ENCODE results near the gene ATF6.
"Not testable (repeated sequence)": the region's sequence is repeated elsewhere in the genome, so short reads cannot be mapped to it uniquely, and the experiment has no call there.

ATF6 gene

DNA sequence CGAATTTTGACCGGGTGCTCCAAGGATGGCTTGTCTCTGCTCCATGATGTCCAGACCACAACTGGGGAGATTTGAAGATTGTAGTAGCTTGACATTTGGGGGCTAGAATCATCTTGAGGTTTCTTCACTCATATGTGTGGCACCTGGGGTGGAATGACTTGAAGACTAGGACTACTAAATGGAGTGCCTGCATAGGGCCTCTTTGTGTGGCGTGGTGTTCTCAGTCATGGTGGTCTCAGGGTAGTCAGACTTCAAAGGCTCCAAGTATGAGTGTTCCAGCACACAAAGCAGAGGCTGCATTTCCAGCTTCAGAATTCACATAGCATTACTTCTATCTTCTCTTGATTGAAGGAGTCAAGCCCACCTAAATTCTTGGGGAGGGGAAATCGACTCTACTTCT is 16.8 kb downstream of the ATF6 start:
- no peak for DNase-seq

DNA sequence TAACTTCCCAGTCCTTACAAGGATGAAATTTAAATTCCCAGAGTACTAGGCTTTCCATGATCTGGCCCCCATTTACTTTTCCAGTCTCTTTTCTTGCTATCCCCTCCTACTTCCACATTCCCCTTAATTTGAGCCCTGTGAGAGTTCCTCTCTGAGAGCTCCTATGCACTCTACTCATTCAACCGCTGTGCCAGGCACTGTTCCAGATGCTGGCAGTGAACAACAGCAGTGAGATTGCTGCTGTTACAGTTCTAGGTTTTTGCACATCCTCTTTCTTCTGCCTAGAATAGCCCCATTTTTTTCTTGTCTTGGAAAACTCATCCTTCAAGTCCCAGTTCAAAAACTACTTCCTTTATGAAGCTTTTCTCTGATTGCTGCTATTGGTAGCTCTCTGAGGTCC is 18.8 kb downstream of the ATF6 start:
- no peak for DNase-seq

DNA sequence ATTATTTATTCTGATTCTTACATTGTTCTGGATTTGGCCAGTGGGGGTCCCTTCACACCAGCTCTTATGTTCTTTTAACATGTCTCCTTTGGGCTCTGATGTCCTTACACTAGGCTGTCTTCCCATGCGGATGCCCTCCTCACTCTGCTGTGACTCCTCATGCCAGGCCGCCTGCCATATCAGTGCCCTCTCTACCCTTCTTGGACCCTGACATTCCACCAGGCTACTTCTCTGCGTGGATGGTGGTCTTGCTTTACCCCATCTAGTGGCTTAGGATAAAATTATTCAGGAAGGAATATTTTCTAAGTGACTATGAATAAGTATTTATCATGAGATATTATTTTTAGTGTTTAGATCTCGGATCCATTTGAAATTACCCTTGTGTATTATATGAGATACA is 21.2 kb downstream of the ATF6 start:
- DNase-seq, result no peak

DNA sequence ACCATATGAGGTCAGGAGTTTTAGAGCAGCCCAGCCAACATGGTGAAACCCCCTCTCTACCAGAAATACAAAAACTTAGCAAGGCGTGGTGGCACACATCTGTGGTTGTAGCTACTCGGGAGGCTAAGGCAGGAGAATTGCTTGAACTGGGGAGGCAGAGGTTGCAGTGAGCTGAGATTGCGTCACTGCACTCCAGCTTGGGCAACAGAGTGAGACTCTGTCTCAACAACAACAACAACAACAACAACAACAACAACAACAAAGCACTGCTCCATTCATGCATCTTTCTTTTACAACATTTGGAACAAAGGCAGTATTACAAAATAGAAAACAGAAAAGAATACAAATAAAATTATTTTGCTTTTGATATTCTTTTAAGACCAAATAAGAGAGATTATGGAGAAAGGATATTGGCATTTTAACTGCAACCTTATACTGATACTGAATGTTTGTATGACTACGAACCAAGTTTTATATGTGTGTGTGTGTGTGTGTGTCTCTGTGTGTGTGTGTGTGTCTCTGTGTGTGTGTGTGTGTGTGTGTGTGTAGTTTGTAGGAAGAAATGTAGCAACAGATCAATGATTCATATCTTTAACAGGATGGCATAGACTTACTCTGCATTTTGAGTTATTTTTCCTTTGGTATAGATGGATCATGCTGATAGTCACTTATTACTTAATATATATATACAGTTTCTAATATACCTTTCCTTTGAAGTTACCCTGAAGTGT is 24.6 kb downstream of the ATF6 start:
- DNase-seq, result no peak

DNA sequence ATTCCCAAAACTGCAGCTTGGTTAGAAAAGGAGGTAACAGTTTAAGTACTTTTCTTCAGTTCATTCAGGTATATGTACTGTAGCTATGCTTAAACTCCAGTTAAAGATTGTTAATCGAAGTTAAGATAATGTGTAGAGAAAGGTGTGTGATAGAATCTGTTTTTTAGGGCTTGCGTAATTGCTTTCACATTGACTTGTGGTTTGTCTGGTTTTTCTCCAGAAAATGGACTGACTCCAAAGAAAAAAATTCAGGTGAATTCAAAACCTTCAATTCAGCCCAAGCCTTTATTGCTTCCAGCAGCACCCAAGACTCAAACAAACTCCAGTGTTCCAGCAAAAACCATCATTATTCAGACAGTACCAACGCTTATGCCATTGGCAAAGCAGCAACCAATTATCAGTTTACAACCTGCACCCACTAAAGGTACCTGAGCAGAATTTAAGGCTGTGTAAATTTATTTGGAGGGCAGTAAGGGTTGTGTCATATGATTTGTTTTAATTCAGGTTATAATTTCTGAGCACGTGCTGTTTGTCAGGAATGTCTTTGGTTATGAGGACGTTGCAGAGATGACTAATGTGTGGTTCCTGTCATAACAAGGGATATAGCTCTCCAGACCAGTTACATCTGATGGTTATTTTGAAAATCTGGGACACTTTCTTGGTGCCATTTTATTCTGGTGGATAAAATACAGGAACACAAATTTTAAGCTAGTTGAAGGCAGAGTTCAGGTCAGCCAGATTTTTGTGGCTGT is 26.0 kb downstream of the ATF6 start:
- no peak for DNase-seq

DNA sequence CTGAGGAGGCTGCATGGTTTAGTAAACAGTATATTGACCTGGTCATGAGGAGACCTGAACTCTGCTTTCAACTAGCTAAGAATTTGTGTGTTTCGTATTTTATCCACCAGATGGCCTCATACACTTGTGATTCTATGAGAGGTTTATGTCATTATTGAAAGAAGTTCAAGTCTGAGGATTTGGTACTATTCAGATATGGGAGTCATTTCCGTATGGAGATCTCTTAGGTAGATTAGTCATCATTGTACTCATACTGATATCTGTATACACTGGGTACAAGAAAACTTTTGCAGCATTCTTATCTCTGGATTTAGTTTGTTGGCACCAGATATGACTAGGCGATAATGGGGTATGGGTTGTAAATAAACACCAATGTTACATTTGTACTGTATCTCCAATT is 26.6 kb downstream of the ATF6 start:
- DNase-seq, result peak; percentile 81

DNA sequence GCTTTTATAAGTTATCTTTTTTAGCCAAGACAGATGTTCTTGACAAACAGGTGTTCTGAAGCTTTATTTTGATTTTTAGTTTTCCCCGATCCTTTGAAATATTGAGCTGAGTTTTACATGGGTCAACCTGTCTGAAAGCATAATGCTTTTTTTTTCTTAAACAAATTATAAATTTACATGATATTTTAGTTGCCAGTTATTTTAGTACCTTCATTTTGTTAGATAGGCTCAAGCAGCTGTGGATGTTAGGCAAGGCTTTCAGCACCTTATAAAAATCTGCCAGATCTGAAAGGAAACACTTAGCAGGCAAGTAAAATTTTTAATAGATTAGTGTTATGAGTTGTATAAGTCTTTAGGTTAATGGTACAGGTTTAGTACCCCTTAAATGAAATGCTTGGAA is 33.7 kb downstream of the ATF6 start:
- no peak for DNase-seq

DNA sequence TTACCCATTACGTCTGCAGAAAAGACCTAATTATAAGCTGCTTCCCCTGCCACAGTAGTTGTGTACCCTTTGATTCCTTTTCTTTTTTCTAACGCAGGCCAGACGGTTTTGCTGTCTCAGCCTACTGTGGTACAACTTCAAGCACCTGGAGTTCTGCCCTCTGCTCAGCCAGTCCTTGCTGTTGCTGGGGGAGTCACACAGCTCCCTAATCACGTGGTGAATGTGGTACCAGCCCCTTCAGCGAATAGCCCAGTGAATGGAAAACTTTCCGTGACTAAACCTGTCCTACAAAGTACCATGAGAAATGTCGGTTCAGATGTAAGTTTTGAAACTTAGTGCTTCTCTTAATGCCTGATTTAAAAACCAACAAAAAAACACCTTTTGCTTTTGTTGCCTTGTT is 35.8 kb downstream of the ATF6 start:
- DNase-seq, result no peak

DNA sequence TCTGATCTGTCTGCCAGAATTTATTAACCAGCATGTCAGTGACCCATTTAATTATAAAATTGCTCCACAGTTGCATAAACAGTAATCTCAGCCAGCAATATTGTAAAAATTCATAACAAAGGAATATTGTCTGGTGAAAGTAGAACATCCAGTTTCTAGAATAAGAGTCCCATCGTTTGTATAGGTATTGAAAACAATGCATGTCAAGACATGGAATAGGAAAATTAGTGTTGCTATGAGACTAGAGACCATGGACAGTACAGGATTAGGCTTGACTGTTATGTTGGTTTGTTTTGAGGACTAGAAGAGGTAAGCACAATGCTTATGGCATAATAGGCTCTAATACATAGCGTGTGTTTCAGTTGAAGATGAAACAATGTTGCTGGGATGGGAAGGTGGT is 37.1 kb downstream of the ATF6 start:
- no peak for DNase-seq

DNA sequence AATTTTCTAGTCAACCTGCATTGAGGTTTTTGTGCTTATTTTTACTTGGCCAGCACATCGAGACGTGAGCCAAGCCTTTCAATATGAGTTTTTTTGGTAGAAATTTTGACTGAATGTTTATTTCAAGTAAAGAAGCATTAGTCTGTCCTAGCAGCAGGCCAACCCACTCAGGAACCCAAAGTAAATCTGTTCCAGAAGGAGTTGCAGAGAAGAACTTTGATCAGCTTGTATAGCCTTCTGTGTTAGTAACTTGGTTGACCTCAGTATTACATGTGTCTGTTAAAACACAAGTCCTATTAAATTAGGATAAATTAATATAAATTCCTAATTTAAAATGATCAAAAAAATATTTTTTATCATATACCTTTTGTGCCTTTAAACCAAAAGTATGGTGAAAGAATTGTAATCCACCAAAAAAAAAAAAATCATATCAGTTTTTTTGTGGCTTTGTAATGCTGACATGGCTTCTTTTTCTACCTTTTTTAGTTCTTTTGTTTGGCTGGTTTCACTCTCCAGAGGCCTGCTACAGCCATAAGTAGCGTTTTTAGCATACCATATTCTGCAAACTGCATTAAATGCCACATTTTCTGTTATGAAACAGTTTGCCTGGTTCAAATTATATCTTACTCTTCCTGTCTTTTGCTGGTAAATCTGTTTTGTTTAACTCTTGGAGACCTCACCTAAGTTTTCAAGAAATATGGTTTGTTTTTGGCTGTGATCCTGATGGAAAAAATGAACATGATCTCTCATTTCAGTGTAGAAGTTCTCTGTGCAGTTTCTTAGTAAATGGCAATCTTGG is 39.5 kb downstream of the ATF6 start:
- DNase-seq, result no peak

DNA sequence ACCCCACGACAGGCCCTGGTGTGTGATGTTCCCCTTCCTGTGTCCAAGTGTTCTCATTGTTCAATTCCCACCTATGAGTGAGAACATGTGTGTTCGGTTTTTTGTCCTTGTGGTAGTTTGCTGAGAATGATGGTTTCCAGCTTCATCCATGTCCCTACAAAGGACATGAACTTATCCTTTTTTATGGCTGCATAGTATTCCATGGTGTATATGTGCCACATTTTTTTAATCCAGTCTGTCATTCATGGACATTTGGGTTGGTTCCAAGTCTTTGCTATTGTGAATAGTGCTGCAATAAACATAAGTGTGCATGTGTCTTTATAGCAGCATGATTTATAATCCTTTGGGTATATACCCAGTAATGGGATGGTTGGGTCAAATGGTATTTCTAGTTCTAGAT is 43.1 kb downstream of the ATF6 start:
- not testable (repeated sequence) for DNase-seq

DNA sequence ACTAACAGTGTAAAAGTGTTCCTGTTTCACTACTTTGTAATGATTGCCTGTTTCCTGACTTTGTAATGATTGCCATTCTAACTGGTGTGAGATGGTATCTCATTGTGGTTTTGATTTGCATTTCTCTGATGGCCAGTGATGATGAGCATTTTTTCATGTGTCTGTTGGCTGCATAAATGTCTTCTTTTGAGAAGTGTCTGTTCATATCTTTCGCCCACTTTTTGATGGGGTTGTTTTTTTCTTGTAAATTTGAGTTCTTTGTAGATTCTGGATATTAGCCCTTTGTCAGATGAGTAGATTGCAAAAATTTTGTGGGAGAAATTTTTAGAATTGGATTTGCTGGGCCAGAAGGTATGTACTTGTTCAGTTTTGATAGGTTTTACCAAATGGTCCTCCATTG is 43.5 kb downstream of the ATF6 start:
- DNase-seq, result not testable (repeated sequence)

DNA sequence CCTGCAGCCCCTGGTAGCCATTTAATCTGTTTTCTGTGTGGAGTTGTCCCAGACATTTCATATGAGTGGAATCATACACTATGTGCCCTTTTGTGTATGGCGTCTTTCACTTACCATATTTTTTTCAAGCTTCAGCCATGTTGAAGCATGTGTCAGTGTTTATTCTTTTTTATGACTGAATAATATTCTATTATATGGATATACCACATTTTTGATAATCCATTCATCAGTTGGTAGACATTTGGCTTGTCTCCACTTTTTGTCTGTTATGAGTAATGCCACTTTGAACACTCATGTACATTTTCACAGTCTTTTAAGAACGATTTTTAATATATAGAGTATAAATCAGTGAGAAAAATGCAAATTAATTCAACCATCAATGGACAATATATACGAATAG is 44.7 kb downstream of the ATF6 start:
- no peak for DNase-seq

DNA sequence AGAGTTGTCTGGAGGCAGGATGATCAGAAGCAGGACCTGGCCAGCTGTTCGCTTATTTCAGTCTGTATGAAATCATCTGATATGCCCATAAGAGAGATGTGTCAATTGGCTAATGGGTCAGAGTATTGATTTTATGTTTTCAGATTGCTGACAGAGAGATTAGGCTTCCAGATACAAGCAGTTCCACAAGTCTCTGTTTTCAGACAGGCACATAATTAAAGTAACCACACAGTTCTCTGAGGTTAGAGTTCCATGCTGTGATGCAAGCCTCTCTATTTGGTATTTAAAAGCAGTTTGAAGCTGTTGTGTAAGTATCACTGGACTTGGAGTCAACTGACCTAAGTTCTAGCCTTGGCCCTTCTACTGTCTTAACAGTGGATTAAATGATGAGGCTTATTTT is 50.1 kb downstream of the ATF6 start:
- DNase-seq, result no peak

DNA sequence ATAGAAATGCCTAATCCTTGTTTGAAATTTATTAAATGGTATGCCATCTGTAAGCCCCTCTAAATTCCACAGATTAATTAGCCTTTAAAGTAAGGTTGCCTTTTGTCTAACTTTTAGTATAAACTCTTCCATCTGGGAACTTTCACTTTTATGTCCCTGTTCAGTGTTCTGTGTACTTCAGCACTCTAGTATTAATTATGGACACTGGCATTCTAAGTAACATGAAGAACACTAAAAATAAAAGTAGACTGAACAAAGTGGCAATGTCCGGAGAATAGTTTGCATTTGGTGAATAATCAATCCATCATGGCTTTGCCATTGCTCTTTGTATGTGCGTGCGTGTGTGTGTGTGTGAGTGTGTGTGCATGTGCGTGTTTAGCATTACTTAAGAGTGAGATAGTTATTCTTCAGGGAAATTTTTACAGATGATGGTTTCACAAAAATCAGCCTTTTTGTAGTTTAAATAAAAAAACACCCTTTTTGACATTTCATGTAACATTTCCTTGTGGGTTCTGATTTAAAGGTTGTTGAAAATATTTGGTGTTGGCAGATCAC is 51.1 kb downstream of the ATF6 start:
- DNase-seq, result no peak

DNA sequence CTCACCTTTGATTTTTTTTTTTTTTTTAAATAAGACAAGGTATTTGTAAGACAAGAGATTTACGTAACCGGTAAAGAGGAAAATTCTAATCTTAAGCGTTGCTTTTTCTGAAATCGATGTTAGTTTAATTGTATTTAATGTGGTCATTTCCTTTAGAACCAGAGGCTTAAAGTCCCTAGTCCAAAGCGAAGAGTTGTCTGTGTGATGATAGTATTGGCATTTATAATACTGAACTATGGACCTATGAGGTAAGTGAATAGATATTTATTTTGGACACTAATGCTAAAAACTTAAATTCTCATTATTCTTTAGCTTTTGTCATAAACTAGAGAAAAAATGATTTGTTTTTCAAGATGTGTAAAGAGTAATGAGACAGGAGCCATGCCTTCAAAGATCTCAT is 54.8 kb downstream of the ATF6 start:
- DNase-seq, result no peak

DNA sequence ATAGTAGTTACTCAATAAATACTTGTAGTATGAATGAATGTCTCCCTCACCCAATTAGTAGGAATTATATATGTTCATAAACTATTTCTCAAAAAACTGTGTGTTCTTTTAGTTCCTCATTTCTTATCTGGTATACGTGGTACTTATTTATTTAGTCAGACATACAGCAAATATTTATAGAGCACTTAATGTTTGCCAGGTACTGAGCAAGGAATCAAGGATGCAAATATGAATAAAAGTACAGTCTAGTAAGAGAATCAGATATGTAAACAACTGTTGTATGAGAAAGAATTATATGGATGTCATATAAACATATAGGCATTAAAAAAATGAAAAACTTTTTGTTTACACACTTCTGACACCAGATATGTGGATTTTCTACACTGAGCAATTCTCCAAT is 58.5 kb downstream of the ATF6 start:
- DNase-seq, result no peak

DNA sequence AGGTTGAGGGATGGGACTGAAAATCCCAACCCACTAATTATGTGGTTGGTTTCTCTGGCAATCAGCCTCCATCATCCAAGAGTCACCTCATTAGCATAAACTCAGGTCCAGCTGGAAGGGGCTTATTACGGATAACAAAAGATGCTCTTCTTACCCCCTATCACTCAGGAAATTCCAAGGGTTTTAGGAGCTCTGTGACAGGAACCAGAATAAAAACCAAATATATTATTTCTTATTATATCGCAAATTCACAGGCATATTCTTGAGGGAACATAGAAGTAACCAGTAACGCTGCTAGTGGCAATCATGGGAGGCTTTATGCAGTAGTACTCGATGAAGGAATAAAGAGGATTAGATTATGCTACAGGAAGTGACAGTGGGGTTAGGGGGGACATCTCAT is 59.7 kb downstream of the ATF6 start:
- DNase-seq, result no peak

DNA sequence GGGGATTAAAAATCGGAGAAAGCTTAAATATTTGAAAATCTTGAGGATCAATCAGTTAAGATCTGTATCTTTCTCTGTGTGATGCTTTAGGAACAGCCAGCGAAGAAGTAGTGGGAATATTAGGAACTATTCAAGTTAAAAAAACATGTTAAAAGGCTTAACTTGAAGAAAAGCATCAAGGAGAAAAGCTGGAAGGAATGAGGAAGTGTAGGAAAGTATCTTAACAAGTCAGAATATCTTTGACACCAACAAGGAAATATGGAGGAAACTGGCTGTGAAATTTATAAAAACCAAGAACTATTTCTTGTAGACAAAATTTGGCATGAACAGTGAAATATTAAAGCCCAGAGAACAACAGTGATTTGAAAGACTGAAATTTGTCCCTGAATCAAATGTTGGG is 60.4 kb downstream of the ATF6 start:
- DNase-seq, result no peak

DNA sequence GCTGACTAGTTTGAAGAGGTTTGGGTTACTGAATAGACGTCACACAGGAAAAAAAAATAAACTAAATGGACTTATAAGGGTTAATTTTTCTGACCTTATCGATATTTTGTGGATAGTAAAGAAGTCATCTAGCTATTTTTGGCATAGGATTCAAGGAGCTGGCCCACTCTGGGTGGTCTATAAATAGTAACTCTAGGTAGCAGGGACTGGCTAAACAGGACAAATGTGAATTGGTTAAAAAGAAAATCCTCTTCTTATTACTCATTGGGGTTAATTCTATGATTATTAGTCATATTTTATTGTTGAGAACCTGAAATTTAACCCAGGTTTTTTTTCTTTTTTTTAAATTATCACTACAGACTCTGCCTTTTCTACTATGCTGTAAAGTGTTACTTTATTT is 61.7 kb downstream of the ATF6 start:
- DNase-seq, result no peak

DNA sequence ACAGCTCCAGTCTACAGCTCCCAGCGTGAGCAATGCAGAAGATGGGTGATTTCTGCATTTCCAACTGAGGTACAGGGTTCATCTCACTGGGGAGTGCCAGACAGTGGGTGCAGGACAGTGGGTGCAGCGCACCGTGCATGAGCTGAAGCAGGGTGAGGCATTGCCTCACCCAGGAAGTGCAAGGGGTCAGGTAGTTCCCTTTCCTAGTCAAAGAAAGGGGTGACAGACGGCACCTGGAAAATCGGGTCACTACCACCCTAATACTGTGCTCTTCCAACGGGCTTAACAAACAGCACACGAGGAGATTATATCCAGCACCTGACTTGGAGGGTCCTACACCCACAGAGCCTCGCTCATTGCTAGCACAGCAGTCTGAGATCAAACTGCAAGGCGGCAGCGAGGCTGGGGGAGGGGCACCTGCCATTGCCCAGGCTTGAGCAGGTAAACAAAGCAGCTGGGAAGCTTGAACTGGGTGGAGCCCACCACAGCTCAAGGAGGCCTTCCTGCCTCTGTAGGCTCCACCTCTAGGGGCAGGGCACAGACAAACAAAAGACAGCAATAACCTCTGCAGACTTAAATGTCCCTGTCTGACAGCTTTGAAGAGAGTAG is 66.3 kb downstream of the ATF6 start:
- not testable (repeated sequence) for DNase-seq

DNA sequence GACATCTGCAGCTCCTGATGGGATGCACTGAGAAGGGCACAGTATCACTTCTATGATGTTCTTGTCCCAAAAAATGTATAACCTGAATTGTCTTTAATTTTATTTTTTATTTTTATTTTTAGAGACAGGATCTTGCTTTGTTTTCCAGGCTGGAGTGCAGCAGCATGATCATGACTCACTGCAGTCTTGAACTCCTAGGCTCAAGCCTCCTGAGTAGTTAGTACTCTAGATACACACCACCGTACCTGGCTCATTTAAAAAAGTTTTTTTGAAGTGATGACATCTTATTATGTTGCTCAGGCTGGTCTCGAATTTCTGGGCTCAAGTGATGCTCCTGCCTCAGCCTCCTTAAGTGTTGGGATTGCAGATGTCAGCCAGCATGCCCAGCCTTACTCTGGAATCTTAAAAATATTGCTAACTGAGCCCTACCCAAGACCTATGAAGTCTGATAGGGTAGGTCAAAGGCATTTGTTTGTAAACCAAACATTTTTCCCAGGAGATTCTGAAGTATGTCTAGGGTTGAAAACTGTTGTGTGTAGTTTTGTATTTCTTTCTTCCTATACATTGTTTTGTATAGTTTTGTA is 68.9 kb downstream of the ATF6 start:
- DNase-seq, result no peak

DNA sequence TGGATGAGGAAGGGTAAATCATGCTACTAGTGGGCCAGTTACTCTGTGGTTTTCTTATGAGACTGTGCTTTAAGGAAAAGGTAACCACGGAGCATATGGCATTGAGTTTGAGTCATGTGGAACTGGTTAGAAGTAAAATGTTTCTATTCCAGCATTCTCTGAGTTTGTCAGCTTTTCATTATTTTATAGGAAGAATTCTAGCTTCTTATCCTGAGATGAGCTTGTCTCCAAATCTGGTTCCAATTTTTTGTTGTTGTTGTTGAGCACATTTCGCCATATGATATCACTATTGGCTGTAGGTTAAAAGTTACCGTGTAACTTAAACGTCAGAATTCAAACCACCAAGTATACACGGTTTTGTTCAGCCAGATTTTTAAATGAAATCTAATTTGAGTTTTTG is 69.9 kb downstream of the ATF6 start:
- no peak for DNase-seq
